ENCODE data around the gene PSMB10. TPM values are rescaled to one million over a fixed set of nuclear protein-coding genes. Genes with fewer than 3 reads are reported as not detected.

The PSMB10 gene
- total and polyA plus RNA-seq, 2 of the 8 experiments (the other 6 are each of a cell fraction or from before 2014, with no cell fraction given): 32.1 to 61.9 TPM

- TF ChIP-seq ATF3 (IDR thresholded peaks at IDR 0.05; ENCODE audit: insufficient read depth, low read depth, low read length) (no peak), EZH2 (IDR thresholded peaks at IDR 0.05; ENCODE audit: low read depth, low read length, severe bottlenecking) (no peak), GABPA (IDR thresholded peaks at IDR 0.05; ENCODE audit: borderline replicate concordance, insufficient read depth, low read length) (no peak), RNF2 (IDR thresholded peaks at IDR 0.05; ENCODE audit: borderline replicate concordance, low read depth, low read length, missing control alignments, poor library complexity, severe bottlenecking) (no peak), SIRT6 (IDR thresholded peaks at IDR 0.05; ENCODE audit: low read length) (no peak)
Observed at GRCh38 chr16:67957622-67958021, 21.0 kb upstream of the PSMB10 start (continued).

Data from H1 (cell line).